DOHH2 (cell line): ENCODE results near the gene CCDC9.

ENCODE experiments used
- H3F3A ChIP-seq: fragments of 200-600 bp; sonication (generic), shearing (Covaris generic); 2 replicates; pipeline ENCODE4 v1.6.0; 2016; ENCODE audit warnings: antibody characterized with exemption, mild to moderate bottlenecking; ENCODE audit not compliant: control insufficient read depth, insufficient read depth
- H3K27ac ChIP-seq: fragments of 200-600 bp; sonication (generic); 2 replicates; pipeline ENCODE4 v1.5.1; 2014; ENCODE audit warnings: low read depth, mild to moderate bottlenecking, low read length, moderate library complexity
- H3K27me3 ChIP-seq: fragments of 200-600 bp; sonication (generic); 2 replicates; pipeline ENCODE4 v1.6.1; 2014; ENCODE audit warnings: mild to moderate bottlenecking, low read length, mixed read lengths; ENCODE audit not compliant: control insufficient read depth
- H3K36me3 ChIP-seq: fragments of 200-600 bp; sonication (generic); 2 replicates; pipeline ENCODE4 v1.6.1; 2014; ENCODE audit warnings: mild to moderate bottlenecking, low read length, moderate library complexity, mixed read lengths; ENCODE audit not compliant: control insufficient read depth
- H3K4me1 ChIP-seq: fragments of 200-600 bp; sonication (generic); 2 replicates; pipeline ENCODE4 v1.6.1; 2014; ENCODE audit warnings: mild to moderate bottlenecking, low read length, mixed read lengths; ENCODE audit not compliant: control insufficient read depth
- H3K4me2 ChIP-seq: fragments of 200-600 bp; sonication (generic); 2 replicates; pipeline ENCODE4 v1.6.0; 2014; ENCODE audit warnings: mild to moderate bottlenecking, low read length, moderate library complexity
- H3K4me3 ChIP-seq: fragments of 200-600 bp; sonication (generic); 2 replicates; pipeline ENCODE4 v1.5.1; 2014; ENCODE audit warnings: mild to moderate bottlenecking, low read length, mixed read lengths
- H3K79me2 ChIP-seq: fragments of 200-600 bp; sonication (generic); 2 replicates; pipeline ENCODE4 v1.6.1; 2014; ENCODE audit warnings: mild to moderate bottlenecking, low read length, mixed read lengths; ENCODE audit not compliant: control insufficient read depth
- H3K9me2 ChIP-seq: fragments of 200-600 bp; sonication (generic); replicated peaks from 2 replicates; pipeline ENCODE4 v1.6.1; 2014; ENCODE audit warnings: mild to moderate bottlenecking, low read length, mixed read lengths; ENCODE audit not compliant: control insufficient read depth
- H3K9me3 ChIP-seq: fragments of 200-600 bp; sonication (generic); 2 replicates; pipeline ENCODE4 v1.6.1; 2014; ENCODE audit warnings: antibody characterized with exemption, low read length, mixed read lengths; ENCODE audit not compliant: control insufficient read depth, insufficient read depth
- H4K20me1 ChIP-seq: fragments of 200-600 bp; sonication (generic); 2 replicates; pipeline ENCODE4 v1.6.0; 2014; ENCODE audit warnings: low read depth, mild to moderate bottlenecking, antibody characterized with exemption, low read length, moderate library complexity; ENCODE audit not compliant: control insufficient read depth, insufficient read depth
- EZH2phosphoT487 ChIP-seq: fragments of 200-600 bp; sonication (generic); IDR thresholded peaks from 2 replicates; pipeline ENCODE4 v1.6.1; 2017; ENCODE audit warnings: borderline replicate concordance, mild to moderate bottlenecking, antibody characterized with exemption, low read length, moderate library complexity, mixed read lengths
- TF ChIP-seq, protein P1 (sequence below): fragments of 200-600 bp; sonication (generic); IDR thresholded peaks from one replicate; pipeline ENCODE4 v1.5.1; 2014; ENCODE audit warnings: antibody characterized with exemption, mild to moderate bottlenecking, low read depth, low read length; ENCODE audit not compliant: poor library complexity, severe bottlenecking

CCDC9 gene

DNA sequence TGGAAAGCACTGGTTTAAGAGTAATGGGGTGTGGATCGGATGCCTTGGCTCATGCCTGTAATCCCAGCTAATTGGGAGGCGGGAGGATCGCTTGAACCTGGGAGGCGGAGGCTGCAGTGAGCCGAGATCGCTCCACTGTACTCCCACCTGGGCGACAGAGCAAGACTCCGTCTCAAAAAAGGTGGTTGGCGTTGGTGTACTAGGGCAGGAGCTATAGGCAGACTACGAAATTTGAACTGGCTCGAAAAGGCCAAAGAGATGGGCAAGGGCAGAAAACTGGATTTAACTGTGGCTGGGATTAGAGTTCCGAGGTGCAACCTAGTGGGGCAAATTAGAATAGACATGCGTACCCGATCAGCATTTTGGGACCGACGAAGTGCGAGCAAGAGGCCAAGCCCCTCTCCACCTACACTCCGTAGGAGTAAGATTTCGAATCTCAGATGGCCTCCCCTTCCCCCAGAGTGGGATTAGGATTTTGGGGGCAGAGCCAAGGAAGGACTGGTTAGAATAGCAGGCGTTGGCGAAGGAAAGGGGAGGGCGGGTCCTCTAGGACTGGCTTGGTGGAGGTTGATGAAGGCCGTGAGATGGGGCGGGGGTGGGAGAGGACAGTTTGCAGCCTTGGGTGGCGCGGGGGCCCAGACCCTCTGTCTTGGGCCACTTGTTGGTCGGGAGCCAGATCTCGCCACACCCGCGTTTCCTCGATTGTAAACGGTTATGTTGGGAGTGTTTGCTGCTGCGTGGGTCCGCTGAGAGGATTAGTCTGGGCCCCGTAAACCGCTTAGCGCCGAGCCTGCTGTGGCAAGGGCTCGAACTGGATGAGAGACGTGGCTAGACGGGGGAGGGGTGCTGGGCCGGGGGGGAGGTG lies 16.4 kb downstream of the CCDC9 start:
- H3K79me2 ChIP-seq, result peaks cover 17% of the 10 kb centered on the region
- H4K20me1 ChIP-seq, result no peaks in the 10 kb centered on the region; the same call in 1 of the 2 replicates
- H3K36me3 ChIP-seq, result peaks cover 11% of the 10 kb centered on the region
- peak overlapping the region; percentile 76 for H3K4me2 ChIP-seq
- H3F3A ChIP-seq, result 0 out of 2 replicates have a peak, but pooled peaks cover 2% of the 10 kb centered on the region
- no peak for TF ChIP-seq EZH2phosphoT487
- TF ChIP-seq, protein P1, sequence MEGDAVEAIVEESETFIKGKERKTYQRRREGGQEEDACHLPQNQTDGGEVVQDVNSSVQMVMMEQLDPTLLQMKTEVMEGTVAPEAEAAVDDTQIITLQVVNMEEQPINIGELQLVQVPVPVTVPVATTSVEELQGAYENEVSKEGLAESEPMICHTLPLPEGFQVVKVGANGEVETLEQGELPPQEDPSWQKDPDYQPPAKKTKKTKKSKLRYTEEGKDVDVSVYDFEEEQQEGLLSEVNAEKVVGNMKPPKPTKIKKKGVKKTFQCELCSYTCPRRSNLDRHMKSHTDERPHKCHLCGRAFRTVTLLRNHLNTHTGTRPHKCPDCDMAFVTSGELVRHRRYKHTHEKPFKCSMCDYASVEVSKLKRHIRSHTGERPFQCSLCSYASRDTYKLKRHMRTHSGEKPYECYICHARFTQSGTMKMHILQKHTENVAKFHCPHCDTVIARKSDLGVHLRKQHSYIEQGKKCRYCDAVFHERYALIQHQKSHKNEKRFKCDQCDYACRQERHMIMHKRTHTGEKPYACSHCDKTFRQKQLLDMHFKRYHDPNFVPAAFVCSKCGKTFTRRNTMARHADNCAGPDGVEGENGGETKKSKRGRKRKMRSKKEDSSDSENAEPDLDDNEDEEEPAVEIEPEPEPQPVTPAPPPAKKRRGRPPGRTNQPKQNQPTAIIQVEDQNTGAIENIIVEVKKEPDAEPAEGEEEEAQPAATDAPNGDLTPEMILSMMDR, result no peak
- H3K9me3 ChIP-seq, result no peaks in the 10 kb centered on the region
- H3K27ac ChIP-seq, result peak overlapping the region; percentile 88
- H3K4me1 ChIP-seq, result peaks cover 31% of the 10 kb centered on the region
- no peaks in the 10 kb centered on the region for H3K9me2 ChIP-seq
- H3K27me3 ChIP-seq, result no peaks in the 10 kb centered on the region
- H3K4me3 ChIP-seq, result peak overlapping the region; percentile 80

DNA sequence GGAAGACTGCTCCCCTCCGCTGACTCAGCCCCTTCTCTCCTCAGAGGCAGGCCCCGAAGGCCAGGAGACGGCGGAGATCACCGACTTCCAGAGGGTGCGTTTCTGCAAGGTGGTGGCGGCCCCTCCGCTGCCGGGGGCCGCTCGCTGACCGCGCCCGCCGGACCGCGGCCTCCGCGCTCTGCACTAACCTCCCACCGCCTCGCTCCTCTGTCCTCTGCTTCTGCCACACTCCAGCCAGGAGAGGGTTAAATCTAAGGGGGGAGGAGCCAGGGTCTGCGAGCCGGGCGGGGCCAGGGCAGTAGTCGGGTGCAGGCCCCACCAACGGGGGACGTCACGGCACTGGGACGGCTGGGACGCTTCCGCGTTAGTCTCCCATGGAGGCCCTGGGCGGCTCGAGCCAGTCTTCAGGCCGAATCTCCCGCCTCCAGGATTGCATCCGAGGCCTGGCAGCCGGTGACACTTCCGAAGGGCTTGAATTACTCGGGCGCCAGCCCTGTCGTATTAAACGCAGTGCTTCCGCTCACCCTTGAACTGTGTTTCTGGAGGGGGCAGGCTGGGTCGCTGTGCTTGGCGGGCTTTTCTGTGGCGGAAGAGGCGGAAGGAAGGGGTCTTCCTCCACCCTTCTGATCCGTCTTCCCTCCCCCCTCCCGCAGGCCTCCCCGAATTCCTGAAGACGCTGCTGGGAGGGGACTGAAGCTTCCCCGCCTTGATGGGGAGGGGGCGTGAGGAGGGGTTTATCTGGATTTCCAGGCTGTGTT lies 17.2 kb downstream of the CCDC9 start:
- H3K4me1 ChIP-seq, result peaks cover 34% of the 10 kb centered on the region
- peak overlapping the region; percentile 80 for H3K4me3 ChIP-seq
- 0 out of 2 replicates have a peak, but pooled peaks cover 2% of the 10 kb centered on the region for H3F3A ChIP-seq
- H3K36me3 ChIP-seq, result peaks cover 11% of the 10 kb centered on the region
- H3K9me2 ChIP-seq, result no peaks in the 10 kb centered on the region
- H3K4me2 ChIP-seq, result peak overlapping the region; percentile 76
- peak overlapping the region; percentile 88 for H3K27ac ChIP-seq
- no peaks in the 10 kb centered on the region; the same call in 1 of the 2 replicates for H4K20me1 ChIP-seq
- TF ChIP-seq, protein P1, result no peak
- TF ChIP-seq EZH2phosphoT487, result no peak
- H3K79me2 ChIP-seq, result peaks cover 17% of the 10 kb centered on the region
- no peaks in the 10 kb centered on the region for H3K27me3 ChIP-seq
- no peaks in the 10 kb centered on the region for H3K9me3 ChIP-seq

DNA sequence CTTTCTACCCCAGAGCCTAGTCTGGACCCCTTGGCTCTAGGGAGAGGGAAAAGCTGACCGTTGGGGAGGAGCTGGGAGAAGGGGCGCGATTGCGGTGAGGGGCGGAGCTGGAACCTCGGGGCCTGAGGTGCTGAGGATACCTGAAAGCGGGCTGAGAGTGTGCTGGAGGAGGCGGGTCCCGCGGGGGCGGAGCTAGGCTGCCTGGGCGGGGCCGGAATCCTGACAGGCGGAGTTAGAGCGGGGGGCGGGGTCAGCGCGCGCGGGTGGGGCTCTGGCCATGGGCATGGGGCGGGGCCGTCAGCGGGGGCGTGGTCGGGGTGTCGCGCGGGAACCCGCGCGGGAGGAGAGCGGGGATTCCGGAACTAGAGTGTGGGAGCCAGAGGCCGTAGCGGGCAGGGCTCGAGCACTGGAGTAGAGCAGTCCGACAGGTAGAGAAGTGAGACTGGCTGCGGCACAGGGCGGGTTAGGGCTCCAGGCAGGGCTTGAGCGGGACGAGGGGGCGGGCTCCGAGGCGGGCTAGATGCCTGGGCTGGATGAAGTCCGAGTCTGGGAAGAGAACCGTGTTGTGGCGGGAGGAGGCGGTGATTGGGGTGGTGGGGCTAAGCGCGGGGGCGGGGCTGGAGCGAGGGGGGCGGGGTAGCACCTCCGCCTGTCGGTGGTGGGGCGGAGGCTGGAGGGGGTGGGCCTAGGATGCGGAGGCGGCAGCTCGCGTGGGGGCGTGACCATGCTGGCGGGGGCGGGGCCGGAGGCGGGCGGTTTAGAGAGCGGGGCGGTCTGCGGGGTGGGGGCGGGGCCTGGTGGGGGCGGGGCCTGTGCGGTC lies 18.0 kb downstream of the CCDC9 start, which contains the start of gene INAFM1:
Gene INAFM1, plus strand, starts transcription at position 815 of the 820 bp plus-strand sequence. CDS start 35 bp downstream, outside the sequence.
- peaks cover 34% of the 10 kb centered on the region for H3K4me1 ChIP-seq
- H3K9me2 ChIP-seq, result no peaks in the 10 kb centered on the region

More for the DNA sequence above, 18.0 kb downstream of the CCDC9 start, which contains the start of gene INAFM1:
- Histone ChIP-seq H3K9me3 (no peaks in the 10 kb centered on the region), H3K79me2 (peaks cover 17% of the 10 kb centered on the region), H4K20me1 (no peaks in the 10 kb centered on the region; the same call in 1 of the 2 replicates), H3K4me2 (peak within 1 kb of the TSS; percentile 94), H3K36me3 (peaks cover 11% of the 10 kb centered on the region), H3K27me3 (no peaks in the 10 kb centered on the region), H3K27ac (peak within 1 kb of the TSS; percentile 88), H3K4me3 (peak within 1 kb of the TSS; percentile 84), H3F3A (0 out of 2 replicates have a peak, but pooled peaks cover 2% of the 10 kb centered on the region)
- TF ChIP-seq, protein P1, result no peak
- TF ChIP-seq EZH2phosphoT487, result no peak
